ENCODE measurements around the gene TNFRSF11A.

The TNFRSF11A gene

DNA sequence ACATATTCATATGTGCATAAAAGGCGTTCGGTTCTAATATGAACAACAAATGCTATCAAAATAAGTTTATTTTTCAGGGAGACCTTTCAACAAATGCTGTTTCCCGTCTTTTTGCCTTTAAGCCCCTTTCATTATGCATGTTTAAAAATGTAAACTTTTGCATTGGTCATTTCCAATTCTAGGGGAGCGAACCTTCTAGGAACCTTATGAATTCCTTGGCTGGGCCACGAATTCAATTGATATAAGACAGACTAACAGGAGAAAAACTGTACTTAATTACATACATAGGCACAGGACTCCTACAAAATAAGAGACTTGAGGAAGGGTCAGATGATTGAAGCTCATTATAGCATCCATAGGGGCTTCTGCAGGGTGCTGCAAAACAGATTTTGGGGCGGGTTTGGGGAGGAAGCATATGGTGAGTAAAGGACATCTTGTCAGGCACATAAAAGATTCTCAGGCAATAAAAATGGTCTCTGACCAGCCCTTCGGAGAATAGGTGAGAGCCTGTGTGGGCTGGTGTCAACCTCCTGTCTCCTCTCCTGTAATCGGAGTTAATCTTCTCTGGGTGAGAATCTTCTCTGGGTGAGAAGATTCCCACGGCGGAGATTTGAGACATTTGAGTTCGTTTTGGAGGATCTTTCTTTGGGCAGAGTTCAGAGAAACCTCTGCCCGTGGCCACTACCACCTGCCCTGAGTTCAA, 1.7 kb downstream of the TNFRSF11A start:
- TF ChIP-seq, protein P1, sequence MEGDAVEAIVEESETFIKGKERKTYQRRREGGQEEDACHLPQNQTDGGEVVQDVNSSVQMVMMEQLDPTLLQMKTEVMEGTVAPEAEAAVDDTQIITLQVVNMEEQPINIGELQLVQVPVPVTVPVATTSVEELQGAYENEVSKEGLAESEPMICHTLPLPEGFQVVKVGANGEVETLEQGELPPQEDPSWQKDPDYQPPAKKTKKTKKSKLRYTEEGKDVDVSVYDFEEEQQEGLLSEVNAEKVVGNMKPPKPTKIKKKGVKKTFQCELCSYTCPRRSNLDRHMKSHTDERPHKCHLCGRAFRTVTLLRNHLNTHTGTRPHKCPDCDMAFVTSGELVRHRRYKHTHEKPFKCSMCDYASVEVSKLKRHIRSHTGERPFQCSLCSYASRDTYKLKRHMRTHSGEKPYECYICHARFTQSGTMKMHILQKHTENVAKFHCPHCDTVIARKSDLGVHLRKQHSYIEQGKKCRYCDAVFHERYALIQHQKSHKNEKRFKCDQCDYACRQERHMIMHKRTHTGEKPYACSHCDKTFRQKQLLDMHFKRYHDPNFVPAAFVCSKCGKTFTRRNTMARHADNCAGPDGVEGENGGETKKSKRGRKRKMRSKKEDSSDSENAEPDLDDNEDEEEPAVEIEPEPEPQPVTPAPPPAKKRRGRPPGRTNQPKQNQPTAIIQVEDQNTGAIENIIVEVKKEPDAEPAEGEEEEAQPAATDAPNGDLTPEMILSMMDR (IDR thresholded peaks at IDR 0.05; ENCODE audit: insufficient read depth, low read length, poor library complexity, severe bottlenecking), result no peak
- H3K4me3 ChIP-seq (replicated peaks; ENCODE audit: low read depth, low read length), result no peak overlapping the region; the same call in 1 of the 2 replicates
- no peak for DNase-seq (ENCODE audit: extremely low read depth, insufficient read length)
- H3K36me3 ChIP-seq (ENCODE audit: control insufficient read depth, insufficient read depth, low read length), result no peaks in the 10 kb centered on the region
- H3K27me3 ChIP-seq (replicated peaks; ENCODE audit: control insufficient read depth, insufficient read depth, low read length), result no peaks in the 10 kb centered on the region; the same call in 1 of the 2 replicates

DNA sequence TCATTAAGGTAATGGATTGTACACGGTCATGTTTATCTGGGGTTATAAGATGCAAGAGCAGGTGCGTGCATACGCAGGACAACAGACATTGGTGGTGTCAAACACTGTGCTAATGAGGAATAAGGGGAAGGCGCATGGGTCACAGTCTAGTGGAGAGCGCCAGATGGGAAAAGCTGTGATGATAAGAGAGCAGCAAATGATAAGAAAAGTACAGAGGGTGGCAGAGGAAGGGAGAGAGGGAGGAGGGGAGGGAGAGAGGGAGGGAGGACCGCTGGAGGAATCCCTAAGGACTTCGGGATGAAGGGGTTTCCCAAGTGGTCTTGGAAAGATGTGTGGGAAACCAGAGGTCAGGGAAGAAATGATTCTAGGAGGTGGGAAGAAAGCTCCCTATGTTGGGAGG, 2.9 kb downstream of the TNFRSF11A start:
- DNase-seq (ENCODE audit: extremely low read depth, insufficient read length), result no peak
- no peaks in the 10 kb centered on the region; the same call in 1 of the 2 replicates for H3K27me3 ChIP-seq (replicated peaks; ENCODE audit: control insufficient read depth, insufficient read depth, low read length)

DNA sequence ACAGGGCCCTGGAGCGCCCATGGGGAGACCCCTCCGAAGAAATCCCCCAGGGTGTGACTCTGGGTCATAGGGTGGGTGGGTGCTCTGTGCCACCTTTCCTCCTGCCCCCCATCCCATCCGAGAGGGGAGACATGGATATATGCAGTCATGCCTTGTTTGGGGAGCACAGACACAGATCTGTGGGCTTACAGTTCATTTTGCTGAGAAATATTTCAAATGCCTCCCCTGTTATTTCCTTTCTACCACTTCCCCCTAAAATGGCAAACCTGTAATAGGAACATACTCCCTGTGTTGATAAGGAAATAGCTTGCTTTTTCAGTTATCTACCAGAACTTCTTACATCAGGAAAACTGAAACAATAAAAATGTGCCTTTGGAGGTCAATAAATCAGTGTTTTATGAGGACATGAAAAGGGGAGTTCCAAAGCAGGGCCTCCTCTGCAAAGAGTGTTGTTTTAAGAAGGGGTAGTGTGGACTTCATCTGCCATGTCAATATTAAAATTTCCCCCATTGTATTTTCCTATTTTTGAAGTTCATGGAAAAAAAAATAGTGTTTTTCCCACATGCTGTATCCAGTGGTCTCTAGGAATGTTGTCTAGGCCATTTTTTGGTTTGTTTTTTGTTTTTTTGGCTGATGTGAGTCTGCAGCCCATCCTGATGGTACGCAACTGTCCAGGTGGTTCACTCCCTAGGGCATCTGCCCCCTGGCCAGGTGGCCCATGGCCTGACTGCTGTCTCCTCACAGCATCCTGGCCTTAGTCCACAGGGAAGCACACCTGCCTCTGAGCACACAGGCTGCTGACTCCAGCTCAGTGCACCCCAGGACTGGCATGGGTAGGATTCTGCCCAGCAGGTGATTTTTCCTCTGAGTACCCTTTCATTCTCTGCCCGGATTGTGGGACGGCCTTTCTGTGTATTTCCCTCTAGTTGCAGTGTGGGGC, 3.7 kb downstream of the TNFRSF11A start:
- H3K27me3 ChIP-seq (replicated peaks; ENCODE audit: control insufficient read depth, insufficient read depth, low read length), result no peaks in the 10 kb centered on the region; the same call in 1 of the 2 replicates
- TF ChIP-seq, protein P1 (IDR thresholded peaks at IDR 0.05; ENCODE audit: insufficient read depth, low read length, poor library complexity, severe bottlenecking), result no peak
- DNase-seq (ENCODE audit: extremely low read depth, insufficient read length), result no peak
- H3K36me3 ChIP-seq (ENCODE audit: control insufficient read depth, insufficient read depth, low read length), result no peaks in the 10 kb centered on the region
- H3K4me3 ChIP-seq (replicated peaks; ENCODE audit: low read depth, low read length), result no peak overlapping the region

More for the DNA sequence above, 2.9 kb downstream of the TNFRSF11A start:
- TF ChIP-seq, protein P1 (IDR thresholded peaks at IDR 0.05; ENCODE audit: insufficient read depth, low read length, poor library complexity, severe bottlenecking), result no peak
- H3K4me3 ChIP-seq (replicated peaks; ENCODE audit: low read depth, low read length), result no peak overlapping the region
- H3K36me3 ChIP-seq (ENCODE audit: control insufficient read depth, insufficient read depth, low read length), result no peaks in the 10 kb centered on the region

DNA sequence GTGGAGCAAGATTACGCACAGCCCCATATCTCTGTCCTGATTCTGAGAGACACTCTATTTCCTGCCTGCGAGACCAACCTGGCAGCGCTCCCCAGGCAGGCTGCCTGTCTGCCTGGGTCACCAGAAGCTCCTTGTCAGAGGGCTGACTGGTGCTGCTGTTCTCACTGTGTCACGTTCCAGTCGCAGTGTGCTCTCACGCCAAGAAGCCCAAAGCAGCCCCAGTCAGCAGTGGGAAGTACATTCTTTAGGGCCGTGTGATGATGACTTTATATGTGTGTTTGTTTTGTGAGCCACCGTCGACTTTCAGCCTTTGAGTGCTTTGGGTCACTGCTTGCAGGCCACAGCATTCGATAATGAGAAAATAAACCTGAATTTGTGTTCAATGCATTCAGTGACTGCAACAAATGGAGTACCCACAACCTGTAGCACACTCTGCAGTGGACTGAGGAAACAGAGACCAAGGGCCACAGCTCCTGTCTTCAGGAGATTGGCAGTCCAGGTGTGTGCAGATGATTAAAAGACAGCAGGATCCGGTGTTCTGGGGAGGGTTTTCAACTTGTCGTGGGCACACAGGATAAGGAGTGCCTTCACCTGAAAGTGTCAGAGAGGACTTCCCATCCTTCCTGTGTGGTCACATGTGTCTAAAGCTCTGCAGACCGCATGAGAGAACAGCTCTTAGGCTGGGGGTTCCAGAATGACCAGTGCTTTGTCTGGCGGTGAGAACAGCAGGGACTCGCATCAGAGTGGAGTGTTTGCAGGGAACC, 4.8 kb downstream of the TNFRSF11A start:
- TF ChIP-seq, protein P1 (IDR thresholded peaks at IDR 0.05; ENCODE audit: insufficient read depth, low read length, poor library complexity, severe bottlenecking), result no peak
- Histone ChIP-seq H3K4me3 (replicated peaks; ENCODE audit: low read depth, low read length) (no peak overlapping the region), H3K27me3 (replicated peaks; ENCODE audit: control insufficient read depth, insufficient read depth, low read length) (no peaks in the 10 kb centered on the region), H3K36me3 (ENCODE audit: control insufficient read depth, insufficient read depth, low read length) (no peaks in the 10 kb centered on the region)
- no peak for DNase-seq (ENCODE audit: extremely low read depth, insufficient read length)

DNA sequence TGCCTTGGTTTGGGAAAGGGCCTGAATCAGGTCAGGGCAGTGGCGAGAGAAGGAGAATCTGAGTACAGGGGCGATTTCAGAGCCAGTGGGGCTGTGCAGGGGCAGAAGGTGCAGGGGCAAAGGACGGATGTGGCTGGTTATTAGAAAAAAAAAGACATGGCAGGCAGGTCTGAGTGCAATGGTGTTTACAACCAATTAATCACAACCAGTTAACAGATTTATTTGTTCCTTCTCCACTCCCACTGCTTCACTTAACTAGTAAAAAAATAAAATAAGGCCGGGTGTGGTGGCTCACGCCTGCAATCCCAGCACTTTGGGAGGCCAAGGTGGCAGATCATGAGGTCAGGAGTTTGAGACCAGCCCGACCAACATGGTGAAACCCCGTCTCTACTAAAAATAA, 5.5 kb downstream of the TNFRSF11A start:
- TF ChIP-seq, protein P1 (IDR thresholded peaks at IDR 0.05; ENCODE audit: insufficient read depth, low read length, poor library complexity, severe bottlenecking), result no peak
- no peak for DNase-seq (ENCODE audit: extremely low read depth, insufficient read length)
- Histone ChIP-seq H3K27me3 (replicated peaks; ENCODE audit: control insufficient read depth, insufficient read depth, low read length) (no peaks in the 10 kb centered on the region), H3K4me3 (replicated peaks; ENCODE audit: low read depth, low read length) (no peak overlapping the region), H3K36me3 (ENCODE audit: control insufficient read depth, insufficient read depth, low read length) (no peaks in the 10 kb centered on the region)

All from GM06990 (cell line).